Neural crest cell (in vitro differentiated cells): ENCODE measurements around the gene APBA1. TPM values are rescaled to one million over a fixed set of nuclear protein-coding genes. Genes with fewer than 3 reads are reported as not detected.

Experiments used
- DNase-seq: peaks from one replicate; pipeline ENCODE4 v3.0.0; 2021; ENCODE audit warnings: low read depth, mixed read lengths, low spot score
- H3K27ac Mint-ChIP-seq: one replicate; pipeline ENCODE4 v1.8.0; 2021; ENCODE audit warnings: mild to moderate bottlenecking, mixed read lengths; ENCODE audit not compliant: unreplicated experiment
- H3K27me3 Mint-ChIP-seq: 2 replicates; pipeline ENCODE4 v1.8.0; 2021; ENCODE audit warnings: low read depth, mild to moderate bottlenecking, mixed read lengths
- H3K36me3 Mint-ChIP-seq: 2 replicates; pipeline ENCODE4 v1.8.0; 2021; ENCODE audit warnings: low read depth, mild to moderate bottlenecking, mixed read lengths
- H3K4me1 Mint-ChIP-seq: 2 replicates; pipeline ENCODE4 v1.8.0; 2021; ENCODE audit warnings: mixed read lengths
- H3K4me3 Mint-ChIP-seq: one replicate; pipeline ENCODE4 v1.8.0; 2021; ENCODE audit warnings: mild to moderate bottlenecking, mixed read lengths
- H3K9me3 Mint-ChIP-seq: 2 replicates; pipeline ENCODE4 v1.8.0; 2021; ENCODE audit warnings: mixed read lengths
- total RNA-seq: library from RNA; stranded (reverse); gene quantifications from 2 replicates; pipeline ENCODE4 v1.2.1, GENCODE V29; 2021
- TF ChIP-seq, protein P1 (sequence below): fragments of 200-600 bp; sonication (generic); conservative IDR thresholded peaks from 2 replicates; pipeline ENCODE4 v1.5.0; 2021; ENCODE audit warnings: antibody characterized with exemption, mild to moderate bottlenecking

The APBA1 gene
- total RNA-seq, 1 donor from 2014 or later: 3.7 TPM

DNA sequence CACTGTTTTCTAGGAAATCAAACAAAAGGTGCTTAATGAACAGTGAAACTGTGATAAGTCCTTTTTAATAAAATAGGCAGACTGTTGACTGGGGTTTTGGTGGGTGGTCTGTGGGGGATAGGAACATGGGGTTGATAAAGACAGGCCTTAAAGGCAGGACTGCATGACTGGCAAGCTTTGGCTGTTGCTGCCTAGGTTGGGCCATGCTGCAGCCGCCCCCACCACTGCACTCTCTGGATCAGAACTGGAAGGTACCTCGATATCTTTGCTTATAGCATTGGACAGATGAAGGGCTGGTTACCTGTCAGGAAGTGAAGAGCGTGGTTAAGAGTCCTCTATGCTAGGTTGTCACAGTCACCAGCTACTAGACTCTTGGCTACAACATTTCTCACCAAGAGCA, 24.4 kb downstream of the APBA1 start:
- TF ChIP-seq, protein P1, sequence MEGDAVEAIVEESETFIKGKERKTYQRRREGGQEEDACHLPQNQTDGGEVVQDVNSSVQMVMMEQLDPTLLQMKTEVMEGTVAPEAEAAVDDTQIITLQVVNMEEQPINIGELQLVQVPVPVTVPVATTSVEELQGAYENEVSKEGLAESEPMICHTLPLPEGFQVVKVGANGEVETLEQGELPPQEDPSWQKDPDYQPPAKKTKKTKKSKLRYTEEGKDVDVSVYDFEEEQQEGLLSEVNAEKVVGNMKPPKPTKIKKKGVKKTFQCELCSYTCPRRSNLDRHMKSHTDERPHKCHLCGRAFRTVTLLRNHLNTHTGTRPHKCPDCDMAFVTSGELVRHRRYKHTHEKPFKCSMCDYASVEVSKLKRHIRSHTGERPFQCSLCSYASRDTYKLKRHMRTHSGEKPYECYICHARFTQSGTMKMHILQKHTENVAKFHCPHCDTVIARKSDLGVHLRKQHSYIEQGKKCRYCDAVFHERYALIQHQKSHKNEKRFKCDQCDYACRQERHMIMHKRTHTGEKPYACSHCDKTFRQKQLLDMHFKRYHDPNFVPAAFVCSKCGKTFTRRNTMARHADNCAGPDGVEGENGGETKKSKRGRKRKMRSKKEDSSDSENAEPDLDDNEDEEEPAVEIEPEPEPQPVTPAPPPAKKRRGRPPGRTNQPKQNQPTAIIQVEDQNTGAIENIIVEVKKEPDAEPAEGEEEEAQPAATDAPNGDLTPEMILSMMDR: no peak
- H3K36me3 Mint-ChIP-seq: peaks cover 4% of the 10 kb centered on the region
- no peak overlapping the region for H3K4me3 Mint-ChIP-seq
- no peaks in the 10 kb centered on the region for H3K9me3 Mint-ChIP-seq
- no peak for DNase-seq
- no peaks in the 10 kb centered on the region for H3K27me3 Mint-ChIP-seq
- no peaks in the 10 kb centered on the region for H3K4me1 Mint-ChIP-seq
- H3K27ac Mint-ChIP-seq: no peak overlapping the region

DNA sequence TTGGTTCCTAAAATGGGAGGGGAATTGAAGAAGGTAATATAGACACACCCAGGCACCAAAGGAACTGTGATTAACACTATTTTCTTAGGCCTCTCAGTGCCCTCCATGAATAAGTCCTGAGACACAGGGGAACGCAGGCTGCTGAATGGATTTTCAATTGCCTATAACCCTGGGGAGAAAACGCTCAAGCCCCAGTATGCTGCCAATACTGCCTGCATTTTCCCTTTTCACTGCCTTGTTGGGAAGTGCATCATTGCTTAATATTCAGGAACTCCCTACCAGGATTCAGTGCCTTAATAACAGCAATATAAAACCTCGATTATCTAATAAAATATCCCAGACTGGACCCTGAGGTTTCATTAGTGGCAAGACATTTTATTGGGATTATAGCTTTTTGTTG, 25.4 kb downstream of the APBA1 start:
- H3K36me3 Mint-ChIP-seq: peaks cover 4% of the 10 kb centered on the region
- H3K27me3 Mint-ChIP-seq: no peaks in the 10 kb centered on the region

DNA sequence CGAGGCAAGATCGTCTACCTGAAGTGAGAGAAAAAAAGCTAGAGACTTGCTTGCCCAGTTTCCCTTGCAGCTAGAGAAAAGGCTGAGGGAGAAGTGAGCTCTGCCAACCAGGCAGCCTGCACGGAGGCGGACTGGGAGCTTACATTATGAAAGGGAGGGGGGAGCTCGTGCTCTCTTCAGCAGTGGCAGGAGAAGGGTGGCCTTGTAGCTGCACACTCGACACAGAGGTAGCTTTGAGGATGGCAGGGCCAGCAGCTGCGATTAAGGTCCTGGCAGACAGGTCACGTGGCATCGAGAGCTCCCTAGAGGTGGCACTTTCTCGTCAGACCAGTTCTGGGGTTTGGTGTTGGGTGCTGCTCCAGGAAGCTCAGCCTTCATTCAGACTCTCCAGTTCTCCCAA, 26.7 kb downstream of the APBA1 start:
- Mint-ChIP-seq H3K4me3 (no peak overlapping the region), H3K9me3 (no peaks in the 10 kb centered on the region), H3K4me1 (no peaks in the 10 kb centered on the region), H3K27me3 (no peaks in the 10 kb centered on the region), H3K27ac (no peak overlapping the region), H3K36me3 (peaks cover 4% of the 10 kb centered on the region)
- no peak for DNase-seq
- TF ChIP-seq, protein P1: no peak

More for the DNA sequence above, 25.4 kb downstream of the APBA1 start:
- TF ChIP-seq, protein P1: no peak
- no peak for DNase-seq
- no peak overlapping the region for H3K4me3 Mint-ChIP-seq
- H3K4me1 Mint-ChIP-seq: no peaks in the 10 kb centered on the region
- no peaks in the 10 kb centered on the region for H3K9me3 Mint-ChIP-seq
- H3K27ac Mint-ChIP-seq: no peak overlapping the region

DNA sequence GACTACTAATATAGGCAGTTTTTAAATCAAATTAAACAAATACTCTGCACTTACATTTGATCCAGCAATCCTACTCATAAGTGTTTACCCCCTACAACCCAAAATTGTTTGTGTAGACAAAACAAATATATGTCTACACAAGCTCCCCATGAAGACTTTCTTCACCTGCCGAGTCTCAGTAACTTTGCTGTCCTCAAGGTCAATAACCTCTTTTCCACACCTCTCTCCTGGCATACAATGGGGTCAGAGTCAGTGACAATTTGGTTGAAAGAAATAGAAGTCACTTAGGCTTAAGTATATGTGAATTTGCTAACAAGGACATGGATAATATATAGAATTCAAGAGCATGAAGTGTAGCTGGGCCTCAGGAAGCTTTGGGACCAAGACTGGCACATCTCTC, 29.1 kb downstream of the APBA1 start:
- Mint-ChIP-seq H3K27me3 (no peaks in the 10 kb centered on the region), H3K36me3 (peaks cover 4% of the 10 kb centered on the region)

DNA sequence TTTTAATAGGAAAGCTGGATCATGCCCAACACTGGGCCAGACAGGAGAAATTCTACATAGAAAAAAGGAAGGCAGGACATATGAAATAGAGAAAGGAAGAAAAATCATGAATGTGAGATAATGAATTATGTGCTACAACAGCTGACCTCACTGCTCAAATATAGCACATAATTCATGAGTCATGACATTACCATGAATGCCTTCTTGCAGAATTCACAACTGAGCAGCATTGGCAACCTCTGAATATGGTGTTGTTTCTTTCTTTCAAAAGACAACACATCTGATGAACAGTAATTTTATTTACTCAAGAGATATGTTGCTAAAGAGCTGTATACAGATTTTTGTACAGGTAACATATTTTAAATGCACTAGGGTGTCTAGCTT, 34.4 kb downstream of the APBA1 start:
- Mint-ChIP-seq H3K36me3 (no peaks in the 10 kb centered on the region), H3K4me1 (no peaks in the 10 kb centered on the region), H3K9me3 (no peaks in the 10 kb centered on the region), H3K4me3 (no peak overlapping the region), H3K27me3 (no peaks in the 10 kb centered on the region), H3K27ac (no peak overlapping the region)
- TF ChIP-seq, protein P1: no peak
- no peak for DNase-seq

More for the DNA sequence above, 29.1 kb downstream of the APBA1 start:
- Mint-ChIP-seq H3K27ac (no peak overlapping the region), H3K4me1 (no peaks in the 10 kb centered on the region), H3K4me3 (no peak overlapping the region), H3K9me3 (no peaks in the 10 kb centered on the region)
- TF ChIP-seq, protein P1: no peak
- DNase-seq: no peak
